Spleen (tissue), 7 donors: ENCODE data around the gene BARX1.

ENCODE experiments used
- CTCF ChIP-seq, 11 experiments: fragments of 200-600 bp in 7 of 11; fragments of 450-650 bp in 4 of 11; sonication (generic) in 4 of 11; IDR thresholded peaks in 8 of 11; conservative IDR thresholded peaks in 3 of 11; 1 replicate in 7 of 11; 2 replicates in 4 of 11; pipeline versions ENCODE4 v1.4.0 to v1.8.0; 2016 to 2021; ENCODE audit warnings: antibody characterized with exemption in 11 of 11, inconsistent platforms in 4 of 11, mild to moderate bottlenecking in 1 of 11
- POLR2AphosphoS5 ChIP-seq, 3 donors: sonication (generic); formaldehyde crosslinking; IDR thresholded peaks; one replicate each; pipeline ENCODE4 v1.5.1; 2017; ENCODE audit warnings: antibody characterized with exemption in 3 of 3
- donor health status: DM: no; HTN: no; CAD: no; lungs with moderate emphysema.
- donor health status: DM: no; HTN: no; CAD: no.
- donor health status: DM: no; HTN: no; CAD: no.

- TF ChIP-seq CTCF (IDR thresholded peaks at IDR 0.05 in 8 of 11, conservative IDR thresholded peaks at IDR 0.05 in 3 of 11): no peak
- no peak for TF ChIP-seq POLR2AphosphoS5 (IDR thresholded peaks at IDR 0.05)
These were observed 23.4 kb upstream of the BARX1 start for GRCh38 chr9:93978551-93978950.
